ENCODE data around the gene CXCL1. TPM values are rescaled to one million over a fixed set of nuclear protein-coding genes. Genes with fewer than 3 reads are reported as not detected.

CXCL1 gene
- total RNA-seq, 1 donor from 2014 or later: 18.0 TPM

DNA sequence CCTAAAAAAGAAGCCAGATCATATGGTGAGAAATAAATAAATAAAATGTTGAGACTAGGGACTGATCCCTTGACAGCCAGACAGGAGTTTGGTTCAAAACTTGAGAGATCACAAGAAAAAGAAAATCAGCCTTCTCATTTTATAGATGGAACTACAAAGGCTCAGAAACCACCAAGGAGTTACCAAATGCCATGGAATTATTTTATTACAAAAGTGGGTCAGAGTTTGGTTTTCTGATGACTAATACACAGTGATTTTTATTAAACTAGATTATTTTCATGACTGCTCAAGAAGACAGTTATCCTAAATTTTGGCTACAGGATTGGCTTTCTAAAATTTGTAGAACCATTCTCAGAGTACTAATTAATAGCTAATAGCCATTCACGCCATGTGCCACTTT lies 6.2 kb downstream of the CXCL1 start:
- no peak overlapping the region for H3K4me3 ChIP-seq

GRCh38 chr4:73883306-73883705 lies 14.1 kb downstream of the CXCL1 start:
- H3K27ac ChIP-seq: no peak overlapping the region
- intact Hi-C loops (cut with DNase I): no loop called here
- no peaks in the 10 kb centered on the region for H3K4me1 ChIP-seq
- no peak overlapping the region for H3K4me3 ChIP-seq
- no peaks in the 10 kb centered on the region for H3K36me3 ChIP-seq
- no peaks in the 10 kb centered on the region for H3K27me3 ChIP-seq
- H3K9me3 ChIP-seq: no peaks in the 10 kb centered on the region
- TF ChIP-seq CTCF (IDR thresholded peaks at IDR 0.05): no peak
- DNase-seq (ENCODE audit: low spot score in 2 of 2): no peak

More for the DNA sequence above, 6.2 kb downstream of the CXCL1 start:
- TF ChIP-seq CTCF (IDR thresholded peaks at IDR 0.05): no peak
- Histone ChIP-seq H3K27me3 (no peaks in the 10 kb centered on the region), H3K36me3 (no peaks in the 10 kb centered on the region), H3K27ac (no peak overlapping the region), H3K4me1 (no peaks in the 10 kb centered on the region), H3K9me3 (no peaks in the 10 kb centered on the region)
- no peak for DNase-seq (ENCODE audit: low spot score in 2 of 2)
- intact Hi-C loops (cut with DNase I): no loop called here

- H3K4me1 ChIP-seq: no peaks in the 10 kb centered on the region
- no peaks in the 10 kb centered on the region for H3K36me3 ChIP-seq
- no peak for TF ChIP-seq CTCF (IDR thresholded peaks at IDR 0.05)
- no peak for DNase-seq (ENCODE audit: low spot score in 2 of 2)
- intact Hi-C loops (cut with DNase I): no loop called here
- H3K27me3 ChIP-seq: no peaks in the 10 kb centered on the region
- H3K4me3 ChIP-seq: no peak overlapping the region
- no peak overlapping the region for H3K27ac ChIP-seq
- H3K9me3 ChIP-seq: no peaks in the 10 kb centered on the region
Measured at GRCh38 chr4:73885574-73886267, 16.5 kb downstream of the CXCL1 start.

GRCh38 chr4:73891326-73891725 lies 22.1 kb downstream of the CXCL1 start:
- intact Hi-C loops (cut with DNase I): no loop called here
- H3K27ac ChIP-seq: no peak overlapping the region
- no peaks in the 10 kb centered on the region for H3K9me3 ChIP-seq
- H3K27me3 ChIP-seq: no peaks in the 10 kb centered on the region
- TF ChIP-seq CTCF (IDR thresholded peaks at IDR 0.05): no peak
- no peaks in the 10 kb centered on the region for H3K4me1 ChIP-seq
- DNase-seq (ENCODE audit: low spot score in 2 of 2): no peak
- H3K4me3 ChIP-seq: no peak overlapping the region
- no peaks in the 10 kb centered on the region for H3K36me3 ChIP-seq

GRCh38 chr4:73891739-73892405 lies 22.7 kb downstream of the CXCL1 start:
- no peak overlapping the region for H3K4me3 ChIP-seq
- no peak for TF ChIP-seq CTCF (IDR thresholded peaks at IDR 0.05)
- H3K9me3 ChIP-seq: no peaks in the 10 kb centered on the region
- H3K27me3 ChIP-seq: no peaks in the 10 kb centered on the region
- DNase-seq (ENCODE audit: low spot score in 2 of 2): no peak
- no peaks in the 10 kb centered on the region for H3K4me1 ChIP-seq
- intact Hi-C loops (cut with DNase I): no loop called here
- H3K27ac ChIP-seq: no peak overlapping the region
- no peaks in the 10 kb centered on the region for H3K36me3 ChIP-seq

All from ascending aorta (tissue), 2 donors.